Stomach (tissue), 9 donors: Measurements from ENCODE around the gene DMC1. TPM values are rescaled to one million over a fixed set of nuclear protein-coding genes. Genes with fewer than 3 reads are reported as not detected.

ENCODE experiments used
- DNase-seq, 2 donors: peaks; one replicate each; pipeline versions ENCODE4 v3.0.0 to v3.0.0-alpha.2; 2013 to 2019
- H3K27ac ChIP-seq, 5 donors: fragments of 200-600 bp in 4 of 5; sonication (generic) in 4 of 5; one replicate each; pipeline ENCODE4 v1.5.1; 2013 to 2019; ENCODE audit warnings: mild to moderate bottlenecking in 1 of 5, moderate library complexity in 1 of 5
- H3K27me3 ChIP-seq, 3 donors: fragments of 200-600 bp; sonication (generic); one replicate each; pipeline ENCODE4 v1.5.1; 2017 to 2019; ENCODE audit warnings: mixed run types in 1 of 3
- H3K36me3 ChIP-seq, 4 donors: fragments of 200-600 bp; sonication (generic); 1 replicate in 3 of 4; 2 replicates in 1 of 4; pipeline ENCODE4 v1.5.1; 2016 to 2019
- H3K4me1 ChIP-seq, 4 donors: fragments of 200-600 bp; sonication (generic); one replicate each; pipeline ENCODE4 v1.5.1; 2016 to 2019
- H3K4me3 ChIP-seq, 4 donors: fragments of 200-600 bp; sonication (generic) in 3 of 4; one replicate each; pipeline ENCODE4 v1.5.1; 2016 to 2019; ENCODE audit warnings: mild to moderate bottlenecking in 1 of 4
- H3K9me3 ChIP-seq, 4 donors: fragments of 200-600 bp; sonication (generic); one replicate each; pipeline ENCODE4 v1.5.1; 2016 to 2019
- CTCF ChIP-seq, 7 experiments: fragments of 450-650 bp in 4 of 7; fragments of 200-600 bp in 3 of 7; sonication (generic) in 3 of 7; IDR thresholded peaks; one replicate each; pipeline ENCODE4 v1.5.1; 2016 to 2019; ENCODE audit warnings: antibody characterized with exemption in 7 of 7, control low read depth in 2 of 7, mild to moderate bottlenecking in 1 of 7
- EP300 ChIP-seq: sonication (generic); formaldehyde crosslinking; IDR thresholded peaks from one replicate; pipeline ENCODE4 v1.6.1; 2017; ENCODE audit warnings: antibody characterized with exemption
- POLR2A ChIP-seq, 4 donors: fragments of 450-650 bp; IDR thresholded peaks; one replicate each; pipeline ENCODE4 v1.6.1; 2016; ENCODE audit warnings: antibody characterized with exemption in 4 of 4, control low read depth in 2 of 4, mild to moderate bottlenecking in 1 of 4, moderate library complexity in 1 of 4
- POLR2AphosphoS5 ChIP-seq, 3 donors: sonication (generic); formaldehyde crosslinking; IDR thresholded peaks; one replicate each; pipeline ENCODE4 v1.6.1; 2016; ENCODE audit warnings: antibody characterized with exemption in 3 of 3
- WGBS, 5 donors: extraction: QIAGEN DNeasy Blood & Tissue Kit in 3 of 5; methylation state at CpG; one replicate each; pipeline versions ENCODE4 v1.1.5 to v1.1.7; 2013 to 2018; 5-methylcytosine and 5-hydroxymethylcytosine counted together
- intact Hi-C: fragments of 100-400 bp; cut with DNase I; formaldehyde crosslinking; loops from one replicate; pipeline ENCODE4 v1.15.1; 2023; ENCODE audit warnings: low total_unique reads
- polyA plus RNA-seq, 3 donors: library from polyadenylated mRNA; stranded (reverse); fragments of 200-250 nt; gene quantifications; one replicate each; pipeline ENCODE4 v1.2.3, GENCODE V29; 2013
- total RNA-seq, 5 donors: library from RNA; depleted of rRNA; stranded (reverse); fragments of >200 nt; gene quantifications; one replicate each; pipeline versions ENCODE4 v1.1.0 to v1.2.3, GENCODE V29; 2014 to 2016
- donor health status: healthy with polysubstance abuse.
- donor health status: Bipolar disorder and iron deficiency.
- donor health status: healthy.

Gene DMC1
- total and polyA plus RNA-seq, 8 donors, result 0.37 to 10.1 (median 0.45) TPM; not detected in 4

- Histone ChIP-seq H3K36me3 (no peaks in the 10 kb centered on the region), H3K4me3 (no peak overlapping the region), H3K27me3 (no peaks in the 10 kb centered on the region), H3K9me3 (no peaks in the 10 kb centered on the region), H3K4me1 (no peaks in the 10 kb centered on the region), H3K27ac (no peak overlapping the region)
- TF ChIP-seq CTCF (IDR thresholded peaks at IDR 0.05) (no peak), POLR2AphosphoS5 (IDR thresholded peaks at IDR 0.05) (no peak), EP300 (no peak), POLR2A (IDR thresholded peaks at IDR 0.05) (no peak)
- DNase-seq, result no peak
- intact Hi-C loops, result no loop called here
- WGBS, 5 donors, result 59 to 78% (median 69%) methylated on average over 4 of the region's 4 CpGs
Measured at GRCh38 chr22:38614332-38615063, 44.5 kb upstream of the DMC1 start.

DNA sequence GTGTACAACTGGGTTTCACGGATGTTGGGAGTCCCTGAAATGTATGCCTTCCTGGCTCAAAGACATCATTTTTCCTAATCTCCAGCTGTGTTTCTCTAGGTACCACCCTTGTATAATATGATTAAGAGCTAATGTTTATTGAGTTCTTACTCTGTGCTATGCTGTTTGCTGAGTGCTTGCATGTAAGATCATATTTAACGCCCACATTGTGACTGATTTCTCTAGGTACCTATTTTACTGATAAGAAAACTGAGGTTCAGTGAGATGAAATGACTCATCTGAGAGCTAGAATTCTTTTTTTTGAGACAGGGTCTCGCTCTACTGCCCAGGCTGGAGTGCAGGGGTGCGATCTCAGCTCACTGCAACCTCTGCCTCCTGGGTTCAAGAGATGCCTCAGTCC is 43.6 kb upstream of the DMC1 start:
- Histone ChIP-seq H3K4me3 (no peak overlapping the region), H3K27me3 (no peaks in the 10 kb centered on the region), H3K36me3 (no peaks in the 10 kb centered on the region), H3K27ac (no peak overlapping the region), H3K9me3 (no peaks in the 10 kb centered on the region), H3K4me1 (no peaks in the 10 kb centered on the region)
- WGBS, 5 donors, result 59 to 75% (median 70%) methylated on average over 4 of the region's 4 CpGs
- no peak for DNase-seq
- intact Hi-C loops, result no loop called here
- TF ChIP-seq POLR2A (IDR thresholded peaks at IDR 0.05) (no peak), CTCF (IDR thresholded peaks at IDR 0.05) (no peak), POLR2AphosphoS5 (IDR thresholded peaks at IDR 0.05) (no peak), EP300 (no peak)

DNA sequence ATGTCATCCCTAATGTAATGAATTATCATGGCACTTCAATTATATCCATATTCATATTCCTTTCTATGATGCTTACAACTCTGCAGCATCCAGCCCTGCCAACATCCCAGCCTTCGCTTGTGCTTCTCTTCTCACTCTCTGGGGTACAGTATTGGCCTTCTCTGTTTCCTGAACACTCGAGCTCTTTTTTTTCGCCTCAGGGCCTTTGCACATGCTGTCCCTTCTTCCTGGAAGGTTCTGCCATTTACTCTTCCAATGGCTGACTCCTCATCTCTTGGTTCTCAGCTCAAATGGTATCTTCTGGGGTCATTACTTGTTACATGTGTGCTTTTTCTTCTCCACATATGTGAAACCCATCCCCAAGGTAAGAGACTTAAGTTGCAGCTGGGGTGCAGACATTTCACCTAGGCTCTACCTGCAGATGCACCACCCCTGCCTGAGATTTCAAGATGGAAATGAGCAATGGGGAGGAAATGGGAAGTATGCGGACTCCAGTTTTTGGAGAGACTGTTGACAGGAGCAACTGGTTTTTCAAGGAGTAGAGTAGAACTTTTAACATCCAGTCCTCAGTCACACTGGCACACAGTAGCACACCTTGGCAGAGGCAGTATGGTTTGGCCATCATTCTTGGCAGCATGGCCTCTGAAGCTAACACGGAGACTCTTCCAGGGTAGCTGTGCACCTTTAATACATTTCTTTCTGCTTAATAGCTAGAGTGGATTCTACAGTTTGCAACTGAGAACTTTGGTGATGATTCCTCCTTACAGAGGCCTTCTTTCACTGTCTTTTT is 42.4 kb upstream of the DMC1 start:
- no peak overlapping the region for H3K27ac ChIP-seq
- WGBS, 5 donors, result 87 to 94% (median 88%) methylated on average over 5 of the region's 5 CpGs

GRCh38 chr22:38611559-38611958 is 41.6 kb upstream of the DMC1 start:
- no peaks in the 10 kb centered on the region for H3K27me3 ChIP-seq
- no peaks in the 10 kb centered on the region for H3K36me3 ChIP-seq
- TF ChIP-seq POLR2AphosphoS5 (IDR thresholded peaks at IDR 0.05), result no peak
- TF ChIP-seq POLR2A (IDR thresholded peaks at IDR 0.05), result no peak
- no peak for TF ChIP-seq CTCF (IDR thresholded peaks at IDR 0.05)
- TF ChIP-seq EP300, result no peak
- H3K4me1 ChIP-seq, result peaks cover 0 to 3% (median 0%) of the 10 kb centered on the region in 4 donors
- intact Hi-C loops, result no loop called here
- H3K4me3 ChIP-seq, result no peak overlapping the region
- H3K9me3 ChIP-seq, result no peaks in the 10 kb centered on the region
- H3K27ac ChIP-seq, result no peak overlapping the region
- DNase-seq, result no peak
- 88 to 95% (median 92%) methylated on average over 5 of the region's 5 CpGs for WGBS, 5 donors

More for the DNA sequence above, 42.4 kb upstream of the DMC1 start:
- no peaks in the 10 kb centered on the region for H3K36me3 ChIP-seq
- H3K9me3 ChIP-seq, result no peaks in the 10 kb centered on the region
- no peaks in the 10 kb centered on the region for H3K4me1 ChIP-seq
- TF ChIP-seq EP300 (no peak), CTCF (IDR thresholded peaks at IDR 0.05) (no peak), POLR2A (IDR thresholded peaks at IDR 0.05) (no peak)
- DNase-seq, result no peak
- intact Hi-C loops, result no loop called here
- H3K27me3 ChIP-seq, result no peaks in the 10 kb centered on the region
- no peak overlapping the region for H3K4me3 ChIP-seq
